ENCODE measurements around the gene KRTAP17-1.
A peak's percentile ranks its signal among the peaks of the same experiment; 100 is the strongest.

KRTAP17-1 gene

DNA sequence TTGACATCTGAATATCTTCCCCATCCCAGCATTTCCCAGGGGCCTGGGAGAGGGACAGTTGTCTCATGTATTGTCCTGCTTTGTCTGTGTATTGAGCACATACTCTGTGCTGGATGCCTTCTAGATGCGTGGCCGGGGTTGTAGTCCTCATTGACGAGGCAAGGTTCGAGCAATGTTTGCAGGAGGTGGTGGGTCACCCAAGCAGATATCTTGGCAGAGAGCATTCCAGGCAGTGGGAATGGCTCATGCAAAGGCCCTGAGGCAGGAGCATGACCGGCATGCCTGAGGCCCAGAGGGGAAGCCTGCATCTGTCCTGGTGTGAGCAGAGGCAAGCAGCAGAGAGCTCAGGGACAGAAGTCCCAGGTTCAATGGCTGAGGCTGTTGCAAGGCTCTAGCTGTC, 17.6 kb upstream of the KRTAP17-1 start:
- FAIRE-seq: no peak

DNA sequence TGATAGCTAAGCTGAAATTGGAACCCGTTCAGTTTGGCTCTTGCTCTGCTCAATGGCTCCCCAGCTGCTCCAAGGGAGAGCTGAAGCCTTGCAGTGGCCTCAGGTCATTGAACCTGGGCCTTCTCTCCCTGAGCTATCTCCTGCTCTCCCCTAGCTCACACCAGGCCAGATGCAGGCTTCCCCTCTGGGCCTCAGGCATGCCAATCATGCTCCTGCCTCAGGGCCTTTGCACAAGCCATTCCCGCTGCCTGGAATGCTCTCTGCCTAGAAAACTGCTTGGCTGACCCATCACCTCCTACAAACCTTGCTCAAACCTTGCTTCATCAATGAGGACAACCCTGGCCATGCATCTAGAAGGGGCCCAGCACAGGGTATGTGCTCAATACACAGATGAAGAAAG, 16.7 kb upstream of the KRTAP17-1 start:
- no peak for DNase-seq (ENCODE audit: insufficient read length, low spot score)
- FAIRE-seq: peak; percentile 4

More for the DNA sequence above, 17.6 kb upstream of the KRTAP17-1 start:
- no peak for DNase-seq (ENCODE audit: insufficient read length, low spot score)

DNA sequence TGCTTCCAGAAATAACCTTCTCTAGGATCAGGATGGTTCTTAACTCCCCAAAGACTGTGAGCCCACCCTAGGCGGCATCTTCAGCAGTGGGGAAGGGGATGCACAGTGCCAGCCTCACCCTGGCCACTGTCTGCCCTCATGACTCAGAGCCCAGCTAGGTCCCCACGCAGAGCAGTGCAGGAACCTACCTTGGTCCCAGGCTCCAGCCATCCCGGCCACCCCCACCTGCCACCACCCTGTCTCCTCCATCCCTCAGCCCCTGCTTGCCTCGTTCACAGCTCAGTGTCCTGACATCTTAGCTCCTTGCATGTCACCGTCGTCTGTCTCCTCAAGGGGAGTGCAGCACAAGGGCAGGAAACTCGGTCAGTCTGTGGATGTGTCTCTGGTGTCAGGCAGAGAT, 16.1 kb upstream of the KRTAP17-1 start:
- DNase-seq (ENCODE audit: insufficient read length, low spot score): no peak
- FAIRE-seq: no peak

DNA sequence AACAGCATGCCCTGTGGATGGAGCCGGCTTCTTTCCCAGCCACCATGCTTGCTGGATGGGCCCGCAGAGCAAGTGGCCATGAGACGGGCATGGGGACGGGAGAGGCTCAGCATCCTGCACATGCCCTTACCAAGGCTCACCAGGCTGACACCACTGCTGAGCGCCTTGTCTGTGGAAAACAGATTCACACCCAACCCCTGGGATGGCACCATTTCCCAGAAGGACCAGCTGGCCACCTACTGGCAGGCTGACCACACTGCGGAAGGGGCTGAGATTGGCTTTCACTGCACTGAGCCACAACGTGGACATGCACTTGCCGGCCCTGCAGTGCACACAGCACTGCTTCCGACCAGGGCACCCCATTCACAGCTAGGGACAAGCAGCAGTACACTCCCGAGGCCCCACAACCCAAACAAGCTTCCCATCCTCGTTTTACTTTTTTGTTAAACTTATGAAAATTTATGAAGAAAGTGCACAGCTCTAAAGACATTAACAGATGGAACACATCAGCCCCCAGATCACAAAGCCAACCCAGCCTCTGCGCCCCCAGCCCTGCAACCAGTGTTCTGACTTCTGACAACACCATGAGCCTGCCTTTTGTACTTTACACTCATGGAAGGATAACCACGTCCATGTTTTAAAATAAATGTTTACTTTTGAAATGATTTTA, 13.9 kb upstream of the KRTAP17-1 start:
- DNase-seq (ENCODE audit: insufficient read length, low spot score) (peak; percentile 75), FAIRE-seq (peak; percentile 97)

DNA sequence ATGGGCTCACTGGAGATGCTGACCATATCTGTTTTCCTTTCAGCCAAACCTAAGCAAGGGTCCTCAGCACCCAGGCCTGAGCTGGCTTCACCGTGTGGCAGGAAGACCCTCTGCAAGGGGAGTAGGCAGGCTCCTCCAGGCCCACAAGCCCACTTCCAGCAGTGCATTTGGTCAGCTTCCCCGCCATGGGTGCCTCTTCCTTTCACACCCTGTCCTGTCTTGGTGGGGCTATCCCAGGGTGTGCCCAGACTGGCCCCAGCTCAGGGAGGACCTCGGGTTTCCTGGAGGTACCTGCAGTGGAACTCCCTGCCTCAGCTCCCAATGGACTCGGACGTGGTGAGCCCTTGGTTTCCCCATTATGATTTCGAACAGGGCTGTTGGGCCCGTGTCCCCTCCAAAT, 12.7 kb upstream of the KRTAP17-1 start:
- FAIRE-seq (no peak), DNase-seq (ENCODE audit: insufficient read length, low spot score) (no peak)

DNA sequence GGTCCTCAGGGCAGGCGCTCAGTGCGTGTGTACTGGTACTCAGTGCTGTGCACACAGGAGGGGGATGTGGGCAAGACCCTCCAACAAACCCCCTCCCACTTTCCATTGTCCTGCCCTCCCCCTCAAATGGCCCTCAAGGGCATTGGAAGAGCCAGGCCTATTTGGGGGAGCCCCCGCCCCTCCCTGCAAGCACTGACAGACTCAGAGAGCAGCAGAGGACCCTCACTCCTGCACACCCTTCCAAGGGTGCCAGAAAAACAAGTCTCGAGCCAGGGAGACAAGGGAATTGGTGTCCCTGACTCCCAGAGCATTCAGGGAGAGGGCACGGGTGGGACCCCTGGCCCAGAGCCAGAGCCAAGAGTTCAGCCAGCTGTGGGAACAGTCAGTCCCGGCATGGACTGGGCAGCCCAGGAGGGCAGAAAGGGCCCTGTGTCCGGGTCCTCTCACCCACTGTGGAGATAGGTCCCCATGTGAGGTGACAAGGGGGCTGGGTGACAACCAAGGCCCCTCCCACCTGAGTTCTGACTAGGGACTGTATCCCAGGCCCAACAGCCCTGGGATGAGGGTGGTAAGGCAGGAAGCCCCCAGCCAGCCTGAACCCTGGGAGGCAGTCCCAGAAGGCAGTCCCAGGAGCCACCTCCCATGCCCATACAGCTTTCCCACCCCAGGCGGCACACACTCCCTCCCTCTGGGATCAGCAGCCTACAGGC, 12.1 kb upstream of the KRTAP17-1 start:
- DNase-seq (ENCODE audit: insufficient read length, low spot score): no peak
- no peak for FAIRE-seq

DNA sequence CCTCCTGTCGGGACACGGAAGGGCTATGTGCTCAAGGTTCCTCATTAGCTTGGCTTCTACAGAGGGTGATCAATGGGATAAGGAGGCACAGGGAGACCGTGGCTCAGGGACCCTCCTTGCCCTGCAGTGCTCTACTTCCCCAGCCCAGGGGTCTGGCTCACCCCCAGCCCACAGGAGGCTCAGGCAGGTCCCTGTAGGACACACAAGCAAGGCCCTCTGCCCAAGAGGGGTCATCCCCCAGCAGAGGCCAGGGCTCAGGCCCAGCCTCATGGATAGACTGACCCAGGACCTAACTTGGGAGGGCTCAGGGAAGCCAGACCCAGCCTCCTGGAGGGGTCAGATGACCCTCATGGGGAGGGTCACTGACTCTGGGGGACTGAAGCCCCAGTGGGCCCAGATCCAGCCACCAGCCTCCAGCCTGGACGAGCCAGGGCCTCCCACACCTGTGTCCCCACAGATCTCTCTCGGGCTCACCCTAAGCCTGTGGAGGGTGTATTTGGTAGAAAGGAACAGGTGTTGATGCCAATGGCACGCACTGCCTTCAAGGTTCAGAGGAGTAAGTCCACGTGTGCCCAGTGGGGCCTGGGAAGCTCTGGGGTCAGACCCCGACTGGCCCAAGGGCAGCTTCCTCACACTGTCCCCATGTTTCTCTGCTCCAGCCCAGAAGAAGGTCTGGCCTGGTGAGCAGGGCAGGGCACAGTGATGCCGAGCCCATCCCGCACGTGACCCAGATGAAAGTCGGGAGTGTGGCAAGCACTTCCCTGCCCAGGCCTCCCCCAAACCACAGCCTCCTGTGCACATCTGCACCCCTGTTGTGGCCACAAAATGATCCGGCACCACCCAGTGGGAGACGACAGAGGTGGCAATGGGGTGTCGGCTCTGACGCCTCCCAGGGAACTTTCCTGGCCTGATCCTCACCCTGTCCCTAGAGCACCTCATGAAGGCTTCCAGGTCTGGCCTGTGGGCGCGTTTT, 10.9 kb upstream of the KRTAP17-1 start:
- no peak for FAIRE-seq
- DNase-seq (ENCODE audit: insufficient read length, low spot score): no peak

DNA sequence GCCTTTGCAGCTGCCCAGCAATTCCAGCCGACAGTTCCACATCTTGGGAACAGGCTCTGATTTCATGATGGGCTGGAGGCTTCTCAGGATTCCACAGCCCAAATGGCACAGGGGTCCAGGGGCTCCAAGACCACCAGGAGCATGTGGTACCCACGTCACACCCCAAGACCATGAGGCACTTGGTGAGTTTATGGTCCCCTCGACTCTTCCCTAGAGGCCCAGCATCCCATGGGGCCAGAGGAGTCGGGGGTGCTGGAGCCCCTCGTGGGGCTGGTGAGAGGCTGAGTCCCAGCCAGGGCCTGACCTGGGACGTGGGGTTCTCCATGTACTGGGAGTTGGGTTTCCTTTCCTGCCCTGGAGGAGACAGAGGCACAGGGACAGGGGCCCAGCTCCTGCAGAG, 10.1 kb upstream of the KRTAP17-1 start:
- FAIRE-seq (no peak), DNase-seq (ENCODE audit: insufficient read length, low spot score) (no peak)

DNA sequence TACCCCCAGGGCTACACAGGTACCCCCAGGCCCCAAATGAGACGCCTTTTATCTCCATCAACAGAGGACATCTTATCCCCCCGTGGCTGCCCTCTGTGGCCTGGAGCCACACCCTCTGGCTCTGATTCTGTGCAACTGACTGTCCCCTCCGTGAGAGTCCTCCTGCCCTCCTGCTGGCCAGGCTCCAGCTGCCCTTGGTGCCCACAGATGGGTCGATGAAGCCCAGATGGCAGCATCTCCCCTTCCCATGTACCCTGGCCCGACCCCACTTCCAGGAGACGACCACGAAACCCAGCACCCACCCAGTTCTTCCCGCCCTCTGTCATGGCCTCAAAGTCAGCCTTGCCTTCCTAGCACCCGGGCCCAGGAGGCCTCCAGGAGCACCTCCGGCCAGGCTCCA, 9.6 kb upstream of the KRTAP17-1 start:
- DNase-seq (ENCODE audit: insufficient read length, low spot score): no peak
- no peak for FAIRE-seq

DNA sequence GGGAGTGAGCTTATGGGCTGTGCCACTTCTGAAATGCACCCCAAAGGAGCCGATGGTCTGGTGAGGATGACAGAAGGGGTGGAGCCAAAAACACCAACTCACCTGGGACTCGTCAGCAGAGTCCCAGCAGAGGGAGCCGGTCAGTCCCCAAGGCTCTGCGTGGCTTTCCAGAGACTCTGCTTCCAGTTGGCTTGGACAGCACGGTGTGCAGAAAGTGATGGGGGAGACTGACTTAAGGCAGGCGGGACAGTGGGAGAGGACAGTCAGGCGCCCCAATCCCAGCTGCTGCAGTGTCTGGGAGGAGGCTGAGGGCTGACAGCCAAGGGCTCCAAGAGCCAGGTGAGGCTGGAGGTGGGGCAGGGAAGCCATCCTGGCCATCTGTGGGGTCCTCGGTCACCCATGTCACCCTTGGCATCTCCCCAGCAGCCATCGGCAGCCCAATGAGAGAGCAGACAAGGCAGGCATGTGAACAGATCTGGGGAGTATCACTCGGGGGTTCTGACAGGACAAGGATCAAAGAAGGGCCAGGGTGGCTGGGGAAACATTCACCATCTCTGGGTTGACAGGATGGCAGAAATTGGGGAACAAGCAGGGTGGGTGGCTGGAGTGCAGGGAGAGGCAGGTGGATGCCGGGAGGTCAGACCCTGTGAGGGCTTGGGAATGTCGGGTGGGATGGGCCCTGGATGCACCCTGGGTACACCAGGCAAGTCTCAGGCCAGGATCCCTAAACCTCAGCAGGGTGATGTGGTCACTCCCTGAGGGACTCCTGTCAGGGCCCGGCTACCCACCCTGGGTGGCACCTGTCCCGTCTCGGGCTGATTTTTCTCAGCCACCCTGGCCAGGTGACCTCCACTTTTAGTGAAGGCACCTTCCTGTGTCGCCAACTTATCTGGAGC, 8.9 kb upstream of the KRTAP17-1 start:
- DNase-seq (ENCODE audit: insufficient read length, low spot score) (peak; percentile 53), FAIRE-seq (peak; percentile 76)

DNA sequence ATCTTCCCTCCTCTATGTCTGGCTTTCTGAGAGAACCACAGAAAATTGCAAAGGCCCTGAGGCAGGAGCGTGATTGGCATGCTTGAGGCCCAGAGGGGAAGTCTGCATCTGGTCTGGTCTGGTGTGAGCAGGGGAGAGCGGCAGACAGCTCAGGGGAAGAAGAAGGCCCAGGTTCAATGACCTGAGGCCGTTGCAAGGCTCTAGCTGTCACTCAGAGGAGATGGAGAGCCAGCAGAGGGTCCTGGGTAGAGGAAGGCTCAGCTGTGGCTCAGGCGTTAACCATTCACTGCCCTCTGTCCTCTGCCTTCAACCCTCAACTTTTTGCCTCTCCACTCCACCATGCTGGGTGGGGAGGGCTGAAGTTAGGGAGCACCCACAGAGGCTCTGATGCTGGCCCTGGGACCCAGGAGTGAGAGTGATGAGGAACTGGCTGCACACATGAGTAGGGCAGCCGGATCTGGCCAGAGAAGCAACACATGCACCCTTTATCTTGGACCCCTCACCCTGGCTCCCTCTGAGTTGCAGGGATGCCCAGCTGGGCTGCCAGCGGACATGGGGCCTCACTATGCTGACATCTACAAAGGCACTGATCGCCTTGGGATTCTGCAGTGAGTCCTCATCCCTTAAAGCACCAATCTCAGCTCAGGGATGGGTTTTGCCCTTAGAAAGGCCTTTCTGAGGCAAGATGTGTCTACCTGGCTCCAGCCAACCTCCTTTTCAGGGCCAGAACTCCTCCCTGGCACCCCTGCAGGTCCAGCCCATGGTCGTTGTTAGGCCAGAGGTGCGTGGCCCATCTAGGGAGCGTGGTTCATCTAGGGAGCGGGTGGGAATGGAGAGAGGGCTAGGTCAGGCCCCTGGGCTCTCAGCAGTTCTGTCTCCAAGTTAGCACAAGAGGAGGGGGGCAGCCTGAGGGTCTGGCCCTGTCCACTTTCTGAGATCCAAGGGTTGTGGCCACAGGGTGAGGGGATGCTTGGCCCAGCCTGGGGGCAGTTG, 7.7 kb upstream of the KRTAP17-1 start:
- peak; percentile 9 for FAIRE-seq
- DNase-seq (ENCODE audit: insufficient read length, low spot score): no peak

DNA sequence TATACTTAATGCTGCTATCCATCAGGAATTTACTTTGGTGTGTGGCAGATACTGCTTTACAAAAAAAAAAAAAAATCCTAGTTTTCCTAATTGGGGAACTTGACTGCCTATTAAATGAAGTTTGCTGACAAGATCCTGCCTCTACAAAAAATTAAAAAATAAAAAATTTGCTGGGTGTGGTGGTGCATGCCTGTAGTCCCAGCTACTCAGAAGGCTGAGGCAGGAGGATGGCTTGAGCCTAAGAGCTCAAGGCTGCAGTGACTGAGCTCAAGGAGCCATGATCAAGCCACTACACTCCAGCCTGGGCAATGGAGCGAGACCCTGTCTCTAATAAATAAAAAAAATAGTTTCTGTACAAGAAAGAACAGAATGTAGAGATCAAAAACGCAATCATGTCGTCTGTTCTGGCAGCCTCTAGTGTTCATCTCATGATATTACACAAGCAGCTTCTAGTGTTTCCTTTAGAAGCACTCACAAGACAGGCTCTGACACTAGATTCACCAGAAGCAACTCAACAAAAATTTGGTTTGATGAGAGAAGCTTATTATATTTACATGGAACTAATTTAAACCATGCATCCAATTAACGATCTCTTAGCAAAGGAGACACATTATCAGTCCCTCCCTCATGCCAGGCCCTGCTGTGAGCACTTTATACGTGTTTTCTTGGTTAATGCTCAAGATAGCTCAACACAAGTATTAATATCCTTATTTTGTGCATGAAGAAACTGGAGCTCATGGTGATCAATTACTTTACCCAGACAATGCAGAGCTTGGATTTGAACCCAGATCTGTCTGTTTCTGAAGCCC, 6.8 kb upstream of the KRTAP17-1 start:
- DNase-seq (ENCODE audit: insufficient read length, low spot score) (peak; percentile 68), FAIRE-seq (no peak)

DNA sequence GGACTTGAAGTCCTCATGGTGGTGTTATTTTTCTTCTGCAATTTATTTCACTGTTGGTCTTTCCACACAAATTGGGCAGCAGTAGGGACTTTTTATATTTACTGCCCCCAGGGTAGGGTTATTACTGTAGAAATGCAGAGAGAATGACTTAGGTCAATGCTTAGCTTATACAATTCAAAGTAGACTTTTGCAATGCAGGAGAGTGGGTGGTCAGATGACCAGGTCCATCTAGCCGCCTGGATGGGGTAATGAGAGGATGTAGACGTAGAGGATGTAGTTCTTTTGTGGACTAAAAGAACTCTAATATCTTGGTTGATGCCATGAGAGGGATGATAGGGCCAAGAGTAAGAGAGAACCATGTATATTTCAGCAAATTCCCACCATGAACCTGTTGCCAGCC, 2.7 kb upstream of the KRTAP17-1 start:
- DNase-seq (ENCODE audit: insufficient read length, low spot score): no peak
- FAIRE-seq: no peak

DNA sequence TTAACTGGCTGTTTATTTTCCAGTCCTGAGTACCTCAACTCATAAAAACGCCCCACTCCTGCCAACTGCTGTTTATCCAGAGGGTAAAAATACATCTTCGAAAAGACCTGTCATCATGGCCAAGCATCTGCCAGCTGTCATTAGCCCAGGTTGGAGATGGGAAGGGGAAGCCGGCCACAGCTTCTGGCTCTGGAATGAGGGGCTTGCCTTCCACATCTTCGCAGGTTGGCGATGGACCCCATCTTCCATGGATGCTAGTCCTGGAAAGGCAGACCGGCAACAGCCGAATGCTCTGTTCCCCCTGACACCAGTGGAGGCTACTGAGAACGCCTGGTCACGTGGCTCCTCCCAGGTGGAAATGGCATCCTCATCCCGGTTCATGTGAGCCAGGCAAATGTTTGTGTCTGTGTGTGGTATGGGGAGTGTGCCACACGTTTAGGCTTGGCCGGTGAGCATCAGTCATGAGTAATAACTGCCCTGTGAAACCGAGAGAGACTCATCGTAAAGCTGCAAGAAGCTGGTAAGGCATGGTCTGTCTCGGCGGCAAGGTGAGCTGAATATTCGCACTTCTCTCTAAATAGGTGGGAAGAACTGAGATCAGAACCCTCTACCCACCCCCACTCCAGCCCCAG, 420 bp upstream of the KRTAP17-1 start:
- DNase-seq (ENCODE audit: insufficient read length, low spot score) (no peak), FAIRE-seq (peak; percentile 52)

DNA sequence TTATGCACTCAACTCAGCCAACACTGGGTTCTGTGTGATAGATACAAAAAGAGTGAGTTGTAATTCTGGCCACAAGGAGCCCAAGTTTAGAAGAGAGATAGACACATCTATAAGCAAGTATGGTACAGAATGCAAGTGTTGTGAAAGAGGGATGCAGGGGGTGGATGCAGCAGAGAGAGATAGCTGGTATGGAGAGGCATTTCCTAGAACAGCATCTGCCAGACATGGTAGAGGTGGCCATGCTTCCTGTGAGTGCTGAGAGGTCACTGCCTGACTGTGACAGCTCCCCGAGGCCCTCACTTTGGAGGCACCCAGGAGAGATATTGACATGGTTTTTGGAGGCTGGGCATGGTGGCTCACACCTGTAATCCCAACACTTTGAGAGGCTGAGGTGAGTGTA, 4.4 kb downstream of the KRTAP17-1 start:
- DNase-seq (ENCODE audit: insufficient read length, low spot score) (no peak), FAIRE-seq (no peak)

DNA sequence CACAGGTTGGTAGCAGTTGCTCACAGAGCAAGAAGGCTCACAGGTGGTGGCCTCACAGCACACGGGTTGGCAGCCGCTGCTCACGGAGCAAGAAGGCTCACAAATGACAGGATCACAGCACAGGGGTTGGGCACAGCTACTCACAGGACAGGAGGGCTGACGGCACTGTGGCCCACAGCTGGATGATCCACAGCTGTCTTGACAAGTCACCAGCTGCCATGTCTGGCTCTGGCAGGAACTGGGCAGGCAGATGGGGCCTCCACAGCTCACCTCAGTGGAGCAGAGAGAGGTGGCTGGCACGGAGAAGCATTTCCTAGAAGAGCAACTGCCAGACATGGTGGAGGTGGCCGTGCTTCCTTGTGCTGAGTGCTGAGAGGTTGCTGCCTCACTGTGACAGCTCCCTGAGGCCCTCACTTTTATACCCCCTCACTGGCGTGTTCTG, 6.6 kb downstream of the KRTAP17-1 start, which contains the start of gene KRTAP16-1:
TSS of gene KRTAP16-1 (minus strand) at position 392 of the 442 bp plus-strand sequence. CDS start at position 336, 56 bp downstream.
- FAIRE-seq (no peak), DNase-seq (ENCODE audit: insufficient read length, low spot score) (no peak)

DNA sequence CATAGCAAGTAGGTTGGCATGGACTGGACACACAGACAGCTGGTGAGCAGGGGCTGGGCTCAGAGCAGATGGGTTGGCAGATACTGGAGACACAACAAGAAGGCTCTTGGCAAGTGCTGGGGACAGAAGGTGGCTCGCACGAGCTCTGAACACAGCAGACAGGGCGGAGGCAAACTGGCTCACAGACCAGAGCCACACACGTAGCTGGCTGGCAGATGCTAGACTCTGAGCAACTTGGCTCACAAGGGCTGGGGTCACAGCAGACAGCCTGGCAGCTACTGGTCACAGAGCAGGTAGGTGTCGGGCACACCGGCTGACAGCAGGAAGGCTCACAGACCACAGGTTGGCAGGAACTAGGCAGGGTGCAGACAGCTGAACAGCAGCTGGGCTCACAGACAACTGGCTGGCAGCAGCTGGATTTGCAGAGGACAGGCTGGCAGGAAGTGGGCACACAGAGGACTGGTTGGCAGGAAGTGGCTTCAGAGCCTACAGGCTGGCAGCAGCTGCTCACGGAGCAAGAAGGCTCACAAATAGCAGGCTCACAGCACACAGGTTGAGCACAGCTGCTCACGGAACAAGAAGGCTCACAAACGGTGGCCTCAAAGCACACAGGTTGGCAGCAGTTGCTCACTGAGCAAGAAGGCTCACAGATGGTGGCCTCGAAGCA, 7.1 kb downstream of the KRTAP17-1 start:
- no peak for DNase-seq (ENCODE audit: insufficient read length, low spot score)
- FAIRE-seq: peak; percentile 33
